NCI-H460 (cell line): Measurements from ENCODE around the gene SMCO3. TPM values are rescaled to one million over a fixed set of nuclear protein-coding genes. Genes with fewer than 3 reads are reported as not detected.

ENCODE experiments used
- DNase-seq: peaks from one replicate; pipeline ENCODE4 v3.0.0-alpha.2; 2016; ENCODE audit warnings: low read depth; ENCODE audit errors: extremely low read depth
- total RNA-seq: library from RNA; depleted of rRNA; stranded (reverse); fragments of >200 nt; shearing (Covaris generic); gene quantifications from 2 replicates; pipeline ENCODE4 v1.2.3, GENCODE V29; 2014

The SMCO3 gene
- total RNA-seq, 1 experiment from 2014 or later: not detected

GRCh38 chr12:14833336-14833735 lies 19.4 kb upstream of the SMCO3 start:
- DNase-seq: no peak

- no peak for DNase-seq
Observed at GRCh38 chr12:14828892-14829291, 14.9 kb upstream of the SMCO3 start.

- DNase-seq: no peak
Observed at GRCh38 chr12:14827043-14827442, 13.1 kb upstream of the SMCO3 start.

GRCh38 chr12:14826491-14826890 lies 12.5 kb upstream of the SMCO3 start:
- DNase-seq: no peak

GRCh38 chr12:14825256-14825655 lies 11.3 kb upstream of the SMCO3 start:
- no peak for DNase-seq

GRCh38 chr12:14824012-14824634 lies 10.1 kb upstream of the SMCO3 start:
- no peak for DNase-seq

GRCh38 chr12:14811486-14811885 lies 2.5 kb downstream of the SMCO3 start:
- DNase-seq: no peak

GRCh38 chr12:14810953-14811483 lies 3.0 kb downstream of the SMCO3 start:
- no peak for DNase-seq

GRCh38 chr12:14810167-14810952 lies 3.6 kb downstream of the SMCO3 start:
- no peak for DNase-seq

- DNase-seq: no peak
Observed at GRCh38 chr12:14803830-14804160, 10.2 kb downstream of the SMCO3 start.

- DNase-seq: peak; percentile 98
Observed at GRCh38 chr12:14803011-14803829, 10.8 kb downstream of the SMCO3 start, which contains the start of the genes C12orf60 and WBP11. Gene C12orf60, plus strand, starts transcription at chr12:14803670. Its CDS starts 19,266 bp downstream, at chr12:14822936. Gene WBP11, minus strand, starts transcription at chr12:14803478. Its CDS starts 2,095 bp downstream, at chr12:14801383.

- DNase-seq: no peak
Observed at GRCh38 chr12:14802721-14803010, 11.3 kb downstream of the SMCO3 start.

- DNase-seq: no peak
Observed at GRCh38 chr12:14802247-14802646, 11.7 kb downstream of the SMCO3 start.

- DNase-seq: no peak
Observed at GRCh38 chr12:14795028-14795448, 18.9 kb downstream of the SMCO3 start.

- no peak for DNase-seq
Observed at GRCh38 chr12:14785568-14785967, 28.4 kb downstream of the SMCO3 start.

- DNase-seq: no peak
Observed at GRCh38 chr12:14784471-14784870, 29.5 kb downstream of the SMCO3 start.

GRCh38 chr12:14782756-14783155 lies 31.2 kb downstream of the SMCO3 start:
- no peak for DNase-seq

GRCh38 chr12:14781563-14781962 lies 32.4 kb downstream of the SMCO3 start:
- DNase-seq: no peak

GRCh38 chr12:14780859-14781258 lies 33.1 kb downstream of the SMCO3 start:
- DNase-seq: no peak

GRCh38 chr12:14779834-14780233 lies 34.1 kb downstream of the SMCO3 start:
- no peak for DNase-seq

- DNase-seq: no peak
Observed at GRCh38 chr12:14777271-14777670, 36.7 kb downstream of the SMCO3 start.
